ENCODE measurements around the gene TRAPPC14. TPM values are rescaled to one million over a fixed set of nuclear protein-coding genes. Genes with fewer than 3 reads are reported as not detected.

TRAPPC14 gene
- total RNA-seq, 2 donors from 2014 or later, result 7.3 to 27.7 TPM

DNA sequence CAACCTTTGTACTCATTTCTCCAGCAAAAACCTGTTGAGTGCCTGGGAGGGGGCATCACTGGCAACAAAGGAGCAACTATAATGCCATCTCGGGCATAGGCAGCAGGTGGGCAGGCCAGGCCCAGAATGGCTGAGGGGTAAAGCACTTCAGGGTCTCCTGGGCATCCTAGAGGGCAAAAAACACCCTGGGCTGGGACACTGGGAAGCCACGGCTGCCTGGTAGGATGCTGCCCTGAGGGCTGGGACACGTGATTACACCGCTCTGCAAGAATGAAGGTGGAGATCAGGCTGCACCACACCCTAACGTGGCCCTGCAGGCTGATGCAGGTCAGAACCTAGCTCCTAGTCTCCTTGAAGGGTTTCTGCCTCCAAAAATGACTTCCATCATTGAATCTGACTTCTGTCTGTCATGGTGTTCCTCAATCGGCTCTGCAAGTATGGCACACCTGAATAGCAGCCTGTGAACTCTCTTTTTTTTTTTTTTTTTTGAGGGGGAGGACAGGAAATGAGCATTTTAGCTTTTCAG, 4.5 kb upstream of the TRAPPC14 start:
- Histone ChIP-seq H3K4me1 (peaks cover 17% of the 10 kb centered on the region), H3K27me3 (peaks cover 0 to 19% of the 10 kb centered on the region in 2 donors), H3K36me3 (replicated peaks in 1 of 2; ENCODE audit: insufficient read depth in 1 of 2, low read depth in 2 of 2) (no peaks in the 10 kb centered on the region), H3K4me3 (no peak overlapping the region), H3K27ac (no peak overlapping the region), H3K9me3 (no peaks in the 10 kb centered on the region)
- 52 to 60% methylated on average over 6 of the region's 6 CpGs for WGBS, 2 donors
- no peak for TF ChIP-seq POLR2A (IDR thresholded peaks at IDR 0.05)
- TF ChIP-seq CTCF (IDR thresholded peaks at IDR 0.05), result no peak
- no peak for DNase-seq
- no peak for ATAC-seq
- intact Hi-C loops (cut with DNase I), result no loop called here

DNA sequence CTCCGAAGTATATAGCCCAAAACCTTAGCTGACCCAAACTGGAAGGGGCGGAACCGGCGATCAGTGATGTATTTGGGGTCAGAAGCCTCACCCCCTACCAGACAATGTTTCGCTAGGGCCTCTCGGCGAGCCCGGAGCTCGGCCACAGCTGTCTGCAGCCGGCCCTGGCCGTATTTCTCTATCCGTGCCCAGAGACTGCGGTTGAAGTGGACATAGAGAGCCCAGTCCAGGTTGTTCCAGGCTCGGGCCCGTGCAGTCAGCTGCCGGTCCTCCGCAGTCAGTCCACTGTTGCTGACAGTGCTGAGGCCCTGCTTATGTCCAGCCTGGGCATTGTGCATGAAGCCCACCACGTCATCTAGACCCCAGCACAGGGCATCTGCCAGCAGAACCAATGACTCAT, 1.5 kb upstream of the TRAPPC14 start:
- 91% methylated on average over 18 of the region's 18 CpGs; no CpG with 5 or more reads in 1 of the 2 donors for WGBS, 2 donors
- Histone ChIP-seq H3K27me3 (no peaks in the 10 kb centered on the region), H3K9me3 (no peaks in the 10 kb centered on the region), H3K4me3 (no peak overlapping the region), H3K36me3 (replicated peaks in 1 of 2; ENCODE audit: insufficient read depth in 1 of 2, low read depth in 2 of 2) (no peaks in the 10 kb centered on the region), H3K27ac (no peak overlapping the region), H3K4me1 (peaks cover 22% of the 10 kb centered on the region)
- intact Hi-C loops (cut with DNase I), result no loop called here
- DNase-seq (no peak), ATAC-seq (no peak)
- TF ChIP-seq CTCF (IDR thresholded peaks at IDR 0.05), result no peak
- no peak for TF ChIP-seq POLR2A (IDR thresholded peaks at IDR 0.05)

GRCh38 chr7:100159099-100159623, 638 bp upstream of the TRAPPC14 start:
- peaks cover 22% of the 10 kb centered on the region for H3K4me1 ChIP-seq
- intact Hi-C loops (cut with DNase I), result no loop called here
- H3K9me3 ChIP-seq, result no peaks in the 10 kb centered on the region
- TF ChIP-seq CTCF (IDR thresholded peaks at IDR 0.05), result no peak
- no peak for TF ChIP-seq POLR2A (IDR thresholded peaks at IDR 0.05)
- no peaks in the 10 kb centered on the region for H3K36me3 ChIP-seq (replicated peaks in 1 of 2; ENCODE audit: insufficient read depth in 1 of 2, low read depth in 2 of 2)
- no peak for ATAC-seq
- no peaks in the 10 kb centered on the region for H3K27me3 ChIP-seq
- 62 to 70% methylated on average over 7 of the region's 7 CpGs for WGBS, 2 donors
- H3K4me3 ChIP-seq, result peak overlapping the region in 1 of 2 donors; percentile 60
- no peak for DNase-seq
- H3K27ac ChIP-seq, result peak overlapping the region in 2 of 4 donors; percentile 68 to 72

- intact Hi-C loops (cut with DNase I), result no loop called here
- WGBS, 2 donors, result 14 to 27% methylated on average over 18 to 32 of the region's 32 CpGs
- DNase-seq (peak; percentile 39 to 64 (median 51)), ATAC-seq (peak; percentile 58)
- peaks cover 0 to 2% of the 10 kb centered on the region in 2 donors for H3K36me3 ChIP-seq (replicated peaks in 1 of 2; ENCODE audit: insufficient read depth in 1 of 2, low read depth in 2 of 2)
- H3K4me3 ChIP-seq, result peak overlapping the region; percentile 60 to 97
- H3K4me1 ChIP-seq, result peaks cover 22% of the 10 kb centered on the region
- peak overlapping the region in 3 of 4 donors; percentile 65 to 72 (median 68) for H3K27ac ChIP-seq
- H3K27me3 ChIP-seq, result no peaks in the 10 kb centered on the region
- H3K9me3 ChIP-seq, result no peaks in the 10 kb centered on the region
- no peak for TF ChIP-seq POLR2A (IDR thresholded peaks at IDR 0.05)
- no peak for TF ChIP-seq CTCF (IDR thresholded peaks at IDR 0.05)
Observed at GRCh38 chr7:100157334-100158228, 942 bp downstream of the TRAPPC14 start.
